Mononuclear cell (primary cell): ENCODE data around the gene ELFN2. TPM values are rescaled to one million over a fixed set of nuclear protein-coding genes. Genes with fewer than 3 reads are reported as not detected.

Source experiments
- H3K27me3 ChIP-seq: 2 replicates; pipeline ENCODE4 v1.6.0; 2011; ENCODE audit warnings: low read length, control low read depth; ENCODE audit not compliant: insufficient read depth
- H3K4me1 ChIP-seq: 2 replicates; pipeline ENCODE4 v1.5.1; 2011; ENCODE audit warnings: mild to moderate bottlenecking, low read length, control low read depth; ENCODE audit not compliant: insufficient read depth
- H3K4me3 ChIP-seq: 2 replicates; pipeline ENCODE4 v1.5.1; 2011; ENCODE audit warnings: mild to moderate bottlenecking, low read length, moderate library complexity
- H3K9me3 ChIP-seq: 2 replicates; pipeline ENCODE4 v1.5.1; 2011; ENCODE audit warnings: low read depth, mild to moderate bottlenecking, control low read depth, low read length
- total RNA-seq: library from RNA; depleted of rRNA; stranded (reverse); fragments of >200 nt; gene quantifications from one replicate; pipeline ENCODE4 v1.2.3, GENCODE V29; 2012

Gene ELFN2
- total RNA-seq, 1 donor, result under 0.01 TPM

- peaks cover 3% of the 10 kb centered on the region for H3K4me1 ChIP-seq
- no peaks in the 10 kb centered on the region for H3K9me3 ChIP-seq
- peaks cover 2% of the 10 kb centered on the region for H3K27me3 ChIP-seq
Observed at GRCh38 chr22:37442537-37442936, 15.3 kb upstream of the ELFN2 start.

DNA sequence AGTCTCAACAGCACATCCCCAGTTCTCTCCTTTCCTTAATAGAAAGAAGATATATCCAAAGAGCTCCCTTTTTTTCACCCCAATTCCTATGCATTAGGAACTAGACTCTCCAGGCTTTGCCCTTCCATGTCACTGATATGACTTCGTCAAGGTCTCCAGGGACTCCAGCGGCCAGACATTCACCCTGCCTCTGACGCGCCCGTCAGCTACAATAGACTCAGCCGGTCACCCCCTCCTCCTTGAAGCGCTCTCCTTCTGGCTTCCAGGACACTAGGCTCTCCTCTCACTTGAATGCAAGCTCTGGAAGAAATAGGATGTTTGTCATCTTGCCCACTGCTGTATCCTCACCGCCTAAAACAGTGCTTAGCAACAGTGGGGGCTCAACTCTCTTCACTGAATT lies 14.9 kb upstream of the ELFN2 start:
- Histone ChIP-seq H3K4me3 (no peak overlapping the region), H3K9me3 (no peaks in the 10 kb centered on the region), H3K27me3 (peaks cover 2% of the 10 kb centered on the region), H3K4me1 (peaks cover 3% of the 10 kb centered on the region)

More at GRCh38 chr22:37442537-37442936, 15.3 kb upstream of the ELFN2 start:
- no peak overlapping the region for H3K4me3 ChIP-seq

DNA sequence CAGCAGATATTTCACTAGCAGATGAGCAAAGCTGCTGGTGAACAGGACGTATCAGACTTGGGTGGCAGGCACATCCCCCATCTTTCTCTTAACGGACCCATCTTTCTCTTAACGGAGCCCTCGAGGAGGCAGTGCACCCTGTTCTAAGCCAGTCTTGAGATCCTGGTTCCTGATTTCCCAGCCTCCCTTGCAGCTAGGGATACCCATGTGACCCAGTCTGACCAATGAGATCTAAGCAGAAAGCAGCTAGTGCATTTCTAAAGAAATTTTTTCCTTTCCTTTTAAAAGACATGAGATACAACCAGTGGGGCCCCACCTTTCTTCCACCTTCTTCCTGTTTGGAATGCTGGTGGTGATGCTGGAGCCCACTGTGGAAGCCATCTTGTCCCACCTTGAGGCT lies 13.6 kb upstream of the ELFN2 start:
- H3K4me3 ChIP-seq, result no peak overlapping the region
- peaks cover 2% of the 10 kb centered on the region for H3K27me3 ChIP-seq
- H3K4me1 ChIP-seq, result peaks cover 3% of the 10 kb centered on the region
- no peaks in the 10 kb centered on the region for H3K9me3 ChIP-seq

DNA sequence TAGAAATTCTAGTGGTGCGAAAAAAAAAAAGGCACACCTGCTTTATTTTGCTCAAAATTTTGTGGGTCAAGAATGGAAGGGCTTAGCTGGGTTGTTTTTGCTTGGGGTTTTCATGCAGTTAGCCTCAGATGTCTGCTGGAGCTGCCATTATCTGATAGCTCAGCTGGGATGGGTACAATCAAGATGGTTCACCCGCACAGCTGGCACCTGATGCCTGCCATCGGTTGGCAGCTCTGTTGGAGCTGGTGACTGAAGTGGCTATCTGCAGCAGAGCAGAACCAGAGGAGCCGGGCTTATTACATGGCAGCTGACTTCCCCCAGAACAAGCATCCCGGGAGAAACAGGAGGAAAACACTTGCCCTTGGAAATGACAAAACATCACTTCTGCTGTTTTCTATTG lies 12.1 kb upstream of the ELFN2 start:
- Histone ChIP-seq H3K4me1 (peaks cover 3% of the 10 kb centered on the region), H3K27me3 (peaks cover 2% of the 10 kb centered on the region), H3K9me3 (no peaks in the 10 kb centered on the region), H3K4me3 (no peak overlapping the region)

DNA sequence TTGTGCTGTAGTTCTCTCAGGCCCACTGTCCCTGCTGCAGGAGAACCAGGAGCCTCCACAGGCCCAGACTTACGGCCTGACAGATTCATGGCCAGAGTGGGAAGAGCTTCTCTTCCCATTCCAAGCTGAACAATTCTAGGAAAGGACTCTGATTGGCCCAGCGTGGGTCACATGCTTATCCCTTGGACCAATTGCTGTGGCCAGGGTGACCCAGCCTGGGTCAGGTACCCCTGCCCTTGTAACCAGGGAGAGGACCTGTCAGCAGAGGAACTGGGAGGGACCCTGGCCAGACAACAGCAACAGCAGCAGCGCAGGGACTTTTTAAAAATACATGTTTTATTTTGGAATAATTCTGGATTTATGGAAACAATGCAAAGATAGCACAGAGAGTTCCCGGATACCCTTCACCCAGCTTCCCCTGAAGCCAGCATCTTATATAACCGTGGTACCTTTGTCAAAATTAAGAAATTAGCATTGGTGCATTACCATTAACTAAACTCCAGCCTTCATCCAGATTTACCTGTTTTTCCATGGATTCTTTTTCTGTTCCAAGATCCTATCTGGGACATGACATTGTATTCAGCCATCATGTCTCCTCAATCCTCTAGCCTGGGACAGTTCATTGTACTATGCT lies 8.8 kb upstream of the ELFN2 start:
- H3K4me3 ChIP-seq, result no peak overlapping the region
- H3K4me1 ChIP-seq, result no peaks in the 10 kb centered on the region
- no peaks in the 10 kb centered on the region for H3K9me3 ChIP-seq
- H3K27me3 ChIP-seq, result peaks cover 5% of the 10 kb centered on the region

- Histone ChIP-seq H3K9me3 (no peaks in the 10 kb centered on the region), H3K4me1 (peaks cover 4% of the 10 kb centered on the region), H3K4me3 (no peak overlapping the region), H3K27me3 (peaks cover 18% of the 10 kb centered on the region)
Observed at GRCh38 chr22:37433786-37434185, 6.5 kb upstream of the ELFN2 start.

- Histone ChIP-seq H3K9me3 (no peaks in the 10 kb centered on the region), H3K27me3 (peaks cover 28% of the 10 kb centered on the region), H3K4me3 (no peak overlapping the region), H3K4me1 (peaks cover 4% of the 10 kb centered on the region)
Observed at GRCh38 chr22:37432708-37433054, 5.4 kb upstream of the ELFN2 start.

- peaks cover 4% of the 10 kb centered on the region for H3K4me1 ChIP-seq
- no peak overlapping the region for H3K4me3 ChIP-seq
- peaks cover 28% of the 10 kb centered on the region for H3K27me3 ChIP-seq
- H3K9me3 ChIP-seq, result no peaks in the 10 kb centered on the region
Observed at GRCh38 chr22:37431801-37432707, 4.8 kb upstream of the ELFN2 start.

GRCh38 chr22:37431366-37431765 lies 4.1 kb upstream of the ELFN2 start:
- Histone ChIP-seq H3K4me3 (no peak overlapping the region), H3K9me3 (no peaks in the 10 kb centered on the region), H3K4me1 (peaks cover 4% of the 10 kb centered on the region), H3K27me3 (peaks cover 28% of the 10 kb centered on the region)

- H3K4me1 ChIP-seq, result peaks cover 4% of the 10 kb centered on the region
- no peak overlapping the region for H3K4me3 ChIP-seq
- no peaks in the 10 kb centered on the region for H3K9me3 ChIP-seq
- peaks cover 32% of the 10 kb centered on the region for H3K27me3 ChIP-seq
Observed at GRCh38 chr22:37430941-37431340, 3.7 kb upstream of the ELFN2 start.

DNA sequence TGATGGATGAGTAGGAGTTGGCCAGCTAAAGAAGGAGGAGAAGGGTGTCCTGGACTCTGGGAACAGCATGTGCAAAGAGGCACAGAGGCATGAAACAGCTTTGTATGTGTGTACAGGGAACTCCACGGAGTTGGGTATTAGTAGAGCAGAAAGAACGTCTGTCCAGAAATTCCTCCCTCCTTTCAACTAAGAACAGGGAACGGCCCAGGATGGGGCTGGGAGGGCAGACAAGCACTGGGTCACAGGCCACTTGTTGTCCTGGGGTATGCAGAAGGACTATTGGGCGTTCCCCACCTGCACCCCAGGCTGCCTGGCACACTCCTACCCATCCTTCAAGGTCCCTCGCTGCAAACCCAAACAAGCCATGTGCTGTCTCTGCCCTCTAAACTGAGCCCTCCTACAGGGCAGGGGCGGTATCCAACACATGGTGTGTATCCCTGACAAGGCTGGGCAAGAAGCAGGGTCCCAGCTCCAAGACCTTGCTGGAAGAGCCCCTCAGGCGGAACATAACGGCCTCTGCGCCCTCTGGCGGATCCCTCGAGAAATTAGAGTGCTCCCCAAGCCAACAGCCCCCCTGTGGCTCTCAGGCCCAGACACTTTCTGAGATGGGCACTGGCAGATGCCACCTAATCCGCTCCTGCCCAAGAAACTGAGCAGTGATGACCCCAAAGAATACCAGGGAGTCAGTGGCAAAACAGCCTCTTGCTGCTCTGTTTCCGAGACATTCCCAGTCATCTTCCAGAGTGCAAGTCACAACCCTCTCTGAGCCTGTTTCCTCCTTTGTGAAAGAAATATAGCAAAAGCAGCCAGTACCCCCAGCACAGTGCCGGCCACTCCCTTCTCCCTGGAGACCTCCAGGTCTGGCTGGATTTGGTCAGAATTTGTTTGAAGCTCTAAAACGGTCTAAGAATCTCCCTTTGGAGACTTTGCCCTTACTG lies 1.6 kb upstream of the ELFN2 start:
- Histone ChIP-seq H3K4me1 (peaks cover 4% of the 10 kb centered on the region), H3K9me3 (no peaks in the 10 kb centered on the region), H3K27me3 (peaks cover 41% of the 10 kb centered on the region), H3K4me3 (no peak overlapping the region)

GRCh38 chr22:37427711-37428635 lies 694 bp upstream of the ELFN2 start:
- H3K27me3 ChIP-seq, result peaks cover 41% of the 10 kb centered on the region
- H3K9me3 ChIP-seq, result no peaks in the 10 kb centered on the region
- peaks cover 4% of the 10 kb centered on the region for H3K4me1 ChIP-seq
- H3K4me3 ChIP-seq, result no peak overlapping the region

GRCh38 chr22:37426706-37427134 lies 559 bp downstream of the ELFN2 start:
- Histone ChIP-seq H3K27me3 (peaks cover 42% of the 10 kb centered on the region), H3K4me3 (no peak overlapping the region), H3K9me3 (no peaks in the 10 kb centered on the region), H3K4me1 (peaks cover 4% of the 10 kb centered on the region)
